ENCODE measurements around the gene RUFY1. TPM values are rescaled to one million over a fixed set of nuclear protein-coding genes. Genes with fewer than 3 reads are reported as not detected.

Gene RUFY1
- total and polyA plus RNA-seq, 4 experiments from 2014 or later = 13.3 to 61.5 (median 46.9) TPM

DNA sequence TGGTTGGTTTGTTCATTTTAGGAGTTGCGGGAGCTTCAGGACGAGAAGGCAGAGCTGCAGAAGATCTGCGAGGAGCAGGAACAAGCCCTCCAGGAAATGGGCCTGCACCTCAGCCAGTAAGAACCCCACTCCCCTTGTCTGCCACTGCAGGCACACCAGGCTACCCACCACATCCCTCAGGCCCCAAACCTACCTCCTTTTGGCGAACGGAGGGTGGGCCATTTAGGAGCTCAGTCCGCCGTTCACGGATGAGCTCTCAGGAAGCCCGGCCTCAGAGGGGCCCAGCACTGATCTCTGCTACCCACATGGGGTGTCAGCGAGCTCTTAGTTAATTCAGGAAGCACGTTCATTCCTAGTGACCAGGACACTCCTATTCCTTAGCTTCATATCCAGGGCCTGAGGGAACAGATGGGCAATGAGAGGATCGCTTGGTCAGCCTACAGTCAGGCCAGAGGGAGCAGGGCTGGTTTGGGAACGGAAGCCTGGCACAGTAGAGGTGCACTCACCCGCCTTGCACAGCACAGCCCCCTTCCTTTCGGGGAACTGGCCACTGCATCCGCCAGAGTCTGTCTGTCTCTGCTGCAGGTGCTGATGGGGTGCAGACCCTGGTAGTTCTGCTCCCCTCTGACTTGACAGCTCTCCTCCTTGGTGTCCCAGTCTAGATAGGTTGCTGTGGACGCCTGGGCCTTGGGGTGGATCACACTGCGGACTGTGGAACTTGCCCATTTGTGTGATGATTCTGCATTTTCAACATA, 51.7 kb downstream of the RUFY1 start:
- intact Hi-C loops (cut with micrococcal nuclease) = no loop called here
- ChIA-PET POLR2A (ENCODE audit: partially characterized antibody) (interaction anchor here (1.1 to 17.2 kb wide), 2 partner anchors 10 to 18 kb away, joined by 4 to 313 read pairs; partner anchors contain the start of gene HNRNPH1), CTCF (ENCODE audit: partially characterized antibody) (no interaction called here)
- DNase-seq = no peak
- Mint-ChIP-seq H3K4me3 (no peak overlapping the region), H3K36me3 (peaks cover 16 to 62% of the 10 kb centered on the region in 2 donors), H3K9me3 (peaks cover 0 to 5% (median 0%) of the 10 kb centered on the region in 8 donors), H3K27me3 (no peaks in the 10 kb centered on the region), H3K4me1 (peaks cover 0 to 8% (median under 1%) of the 10 kb centered on the region in 4 donors), H3K27ac (peak overlapping the region in 3 of 7 donors; percentile 54 to 79 (median 68))
- no peaks in the 10 kb centered on the region for H3K9me3 ChIP-seq (ENCODE audit: control insufficient read depth in 1 of 2, low read length in 2 of 2)
- peaks cover 2% of the 10 kb centered on the region for H3K4me1 ChIP-seq (ENCODE audit: insufficient read depth, low read length)
- no peak overlapping the region for H3K27ac ChIP-seq (ENCODE audit: low read depth, low read length)
- H3K27me3 ChIP-seq (ENCODE audit: insufficient read depth, low read length) = no peaks in the 10 kb centered on the region
- peaks cover 35% of the 10 kb centered on the region for H3K36me3 ChIP-seq (ENCODE audit: insufficient read depth, low read length)
- H3K4me3 ChIP-seq (ENCODE audit: low read length in 2 of 2) = no peak overlapping the region

GRCh38 chr5:179603308-179603707, 53.0 kb downstream of the RUFY1 start:
- H3K36me3 ChIP-seq (ENCODE audit: insufficient read depth, low read length) = peaks cover 39% of the 10 kb centered on the region
- H3K36me3 Mint-ChIP-seq = peaks cover 16 to 68% of the 10 kb centered on the region in 2 donors
- peak overlapping the region in 1 of 7 donors; percentile 60 for H3K27ac Mint-ChIP-seq
- peaks cover 0 to 5% (median 0%) of the 10 kb centered on the region in 8 donors for H3K9me3 Mint-ChIP-seq
- H3K4me3 Mint-ChIP-seq = no peak overlapping the region
- no peaks in the 10 kb centered on the region for H3K9me3 ChIP-seq (ENCODE audit: control insufficient read depth in 1 of 2, low read length in 2 of 2)
- H3K4me3 ChIP-seq (ENCODE audit: low read length in 2 of 2) = no peak overlapping the region
- no peaks in the 10 kb centered on the region for H3K27me3 ChIP-seq (ENCODE audit: insufficient read depth, low read length)
- CTCF ChIA-PET (ENCODE audit: partially characterized antibody) = no interaction called here
- H3K4me1 Mint-ChIP-seq = peaks cover 8 to 20% (median 9%) of the 10 kb centered on the region in 4 donors
- no peak overlapping the region for H3K27ac ChIP-seq (ENCODE audit: low read depth, low read length)
- DNase-seq = no peak
- POLR2A ChIA-PET (ENCODE audit: partially characterized antibody) = interaction anchor here (17.2 kb wide), 1 partner anchor 17 kb away, joined by 313 read pairs; the partner anchor contains the start of gene HNRNPH1
- H3K27me3 Mint-ChIP-seq = no peaks in the 10 kb centered on the region
- intact Hi-C loops (cut with micrococcal nuclease) = no loop called here
- H3K4me1 ChIP-seq (ENCODE audit: insufficient read depth, low read length) = peaks cover 15% of the 10 kb centered on the region

DNA sequence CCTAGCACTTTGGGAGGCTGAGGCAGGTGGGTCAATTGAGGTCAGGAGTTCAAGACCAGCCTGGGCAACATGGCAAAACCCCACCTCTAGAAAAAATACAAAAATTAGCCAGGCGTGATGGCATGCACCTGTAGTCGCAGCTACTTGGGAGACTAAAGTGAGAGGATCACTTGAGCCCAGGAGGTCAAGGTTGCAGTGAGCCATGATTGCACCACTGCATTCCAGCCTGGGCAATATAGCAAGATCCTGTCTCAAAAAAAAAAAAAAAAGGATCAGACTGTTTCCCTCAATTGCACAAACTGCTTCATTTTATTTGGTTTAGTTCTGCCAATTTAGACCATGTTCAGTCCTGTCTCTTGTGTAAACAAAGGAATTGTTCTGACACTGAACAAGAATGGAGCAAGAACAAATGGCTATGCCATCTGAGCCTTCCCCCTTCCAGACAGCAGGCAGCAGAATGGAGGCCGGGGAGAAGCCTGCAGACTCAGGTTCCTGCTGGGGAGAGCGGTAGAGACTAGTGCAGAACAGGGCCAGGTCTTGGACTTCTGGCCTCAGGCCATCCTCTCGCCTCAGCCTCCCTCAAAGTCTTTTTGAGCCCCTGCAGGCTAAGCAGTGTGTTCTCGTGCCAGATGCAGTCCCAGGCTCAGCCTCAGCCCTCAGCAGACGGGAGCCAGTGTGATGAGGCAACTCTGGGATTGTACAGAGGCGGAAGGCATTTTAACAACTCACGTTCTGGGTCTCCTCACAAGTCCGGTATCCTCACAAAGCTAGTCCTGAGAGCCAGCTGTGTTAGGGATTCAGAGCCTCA, 54.9 kb downstream of the RUFY1 start:
- Mint-ChIP-seq H3K4me1 (peaks cover 15 to 37% (median 23%) of the 10 kb centered on the region in 4 donors), H3K9me3 (peaks cover 0 to 11% (median 0%) of the 10 kb centered on the region in 8 donors), H3K36me3 (peaks cover 18 to 69% of the 10 kb centered on the region in 2 donors), H3K27me3 (no peaks in the 10 kb centered on the region), H3K27ac (peak overlapping the region in 3 of 7 donors; percentile 25 to 66 (median 41)), H3K4me3 (no peak overlapping the region)
- POLR2A ChIA-PET (ENCODE audit: partially characterized antibody) = interaction anchor here (17.2 kb wide), 1 partner anchor 15 kb away, joined by 313 read pairs; the partner anchor contains the start of gene HNRNPH1
- H3K27ac ChIP-seq (ENCODE audit: low read depth, low read length) = no peak overlapping the region
- H3K27me3 ChIP-seq (ENCODE audit: insufficient read depth, low read length) = no peaks in the 10 kb centered on the region
- H3K36me3 ChIP-seq (ENCODE audit: insufficient read depth, low read length) = peaks cover 38% of the 10 kb centered on the region
- peaks cover 34% of the 10 kb centered on the region for H3K4me1 ChIP-seq (ENCODE audit: insufficient read depth, low read length)
- H3K9me3 ChIP-seq (ENCODE audit: control insufficient read depth in 1 of 2, low read length in 2 of 2) = no peaks in the 10 kb centered on the region
- no peak overlapping the region for H3K4me3 ChIP-seq (ENCODE audit: low read length in 2 of 2)
- intact Hi-C loops (cut with micrococcal nuclease) = no loop called here
- DNase-seq = no peak
- CTCF ChIA-PET (ENCODE audit: partially characterized antibody) = no interaction called here

- Mint-ChIP-seq H3K36me3 (peaks cover 27 to 73% of the 10 kb centered on the region in 2 donors), H3K4me3 (no peak overlapping the region)
Observed at GRCh38 chr5:179606071-179606909, 55.9 kb downstream of the RUFY1 start.

GRCh38 chr5:179606910-179607159, 56.5 kb downstream of the RUFY1 start:
- Histone ChIP-seq H3K4me1 (ENCODE audit: insufficient read depth, low read length) (peaks cover 45% of the 10 kb centered on the region), H3K4me3 (ENCODE audit: low read length in 2 of 2) (no peak overlapping the region), H3K27me3 (ENCODE audit: insufficient read depth, low read length) (no peaks in the 10 kb centered on the region), H3K9me3 (ENCODE audit: control insufficient read depth in 1 of 2, low read length in 2 of 2) (no peaks in the 10 kb centered on the region), H3K36me3 (ENCODE audit: insufficient read depth, low read length) (peaks cover 53% of the 10 kb centered on the region), H3K27ac (ENCODE audit: low read depth, low read length) (no peak overlapping the region)
- Mint-ChIP-seq H3K9me3 (peaks cover 0 to 11% (median 0%) of the 10 kb centered on the region in 8 donors), H3K27me3 (no peaks in the 10 kb centered on the region), H3K36me3 (peaks cover 31 to 74% of the 10 kb centered on the region in 2 donors), H3K4me1 (peaks cover 22 to 50% (median 34%) of the 10 kb centered on the region in 4 donors), H3K27ac (peak overlapping the region in 4 of 7 donors; percentile 35 to 77 (median 44)), H3K4me3 (no peak overlapping the region)
- ChIA-PET CTCF (ENCODE audit: partially characterized antibody) (interaction anchor here (0.6 to 8.9 kb wide), 3 partner anchors 15 to 1448 kb away, joined by 3 to 63 read pairs (median 3); partner anchors contain the start of gene HNRNPH1), POLR2A (ENCODE audit: partially characterized antibody) (interaction anchor here (0.6 to 17.2 kb wide), 2 partner anchors 13 to 683 kb away, joined by 3 to 313 read pairs; partner anchors contain the start of gene HNRNPH1)
- no peak for DNase-seq
- intact Hi-C loops (cut with micrococcal nuclease) = no loop called here

More at GRCh38 chr5:179606071-179606909, 55.9 kb downstream of the RUFY1 start:
- ChIA-PET CTCF (ENCODE audit: partially characterized antibody) (interaction anchor here (1.6 to 8.9 kb wide), 2 partner anchors 16 to 157 kb away, joined by 3 to 63 read pairs; partner anchors contain the start of gene HNRNPH1), POLR2A (ENCODE audit: partially characterized antibody) (interaction anchor here (17.2 kb wide), 1 partner anchor 14 kb away, joined by 313 read pairs; the partner anchor contains the start of gene HNRNPH1)
- intact Hi-C loops (cut with micrococcal nuclease) = no loop called here
- DNase-seq = no peak
- Histone ChIP-seq H3K27me3 (ENCODE audit: insufficient read depth, low read length) (no peaks in the 10 kb centered on the region), H3K9me3 (ENCODE audit: control insufficient read depth in 1 of 2, low read length in 2 of 2) (no peaks in the 10 kb centered on the region), H3K27ac (ENCODE audit: low read depth, low read length) (no peak overlapping the region), H3K4me1 (ENCODE audit: insufficient read depth, low read length) (peaks cover 40% of the 10 kb centered on the region), H3K4me3 (ENCODE audit: low read length in 2 of 2) (no peak overlapping the region), H3K36me3 (ENCODE audit: insufficient read depth, low read length) (peaks cover 48% of the 10 kb centered on the region)
- Mint-ChIP-seq H3K4me1 (peaks cover 19 to 47% (median 31%) of the 10 kb centered on the region in 4 donors), H3K27ac (peak overlapping the region in 3 of 7 donors; percentile 23 to 35 (median 29)), H3K27me3 (no peaks in the 10 kb centered on the region), H3K9me3 (peaks cover 0 to 11% (median 0%) of the 10 kb centered on the region in 8 donors)

- DNase-seq = no peak
- peaks cover 51% of the 10 kb centered on the region for H3K36me3 ChIP-seq (ENCODE audit: insufficient read depth, low read length)
- no peak overlapping the region for H3K4me3 ChIP-seq (ENCODE audit: low read length in 2 of 2)
- peaks cover 46% of the 10 kb centered on the region for H3K4me1 ChIP-seq (ENCODE audit: insufficient read depth, low read length)
- no peaks in the 10 kb centered on the region for H3K27me3 Mint-ChIP-seq
- intact Hi-C loops (cut with micrococcal nuclease) = no loop called here
- H3K4me3 Mint-ChIP-seq = peak overlapping the region in 3 of 8 donors; percentile 25 to 39 (median 34)
- H3K27me3 ChIP-seq (ENCODE audit: insufficient read depth, low read length) = no peaks in the 10 kb centered on the region
- peaks cover 0 to 11% (median 0%) of the 10 kb centered on the region in 8 donors for H3K9me3 Mint-ChIP-seq
- peaks cover 24 to 53% (median 37%) of the 10 kb centered on the region in 4 donors for H3K4me1 Mint-ChIP-seq
- H3K36me3 Mint-ChIP-seq = peaks cover 33 to 72% of the 10 kb centered on the region in 2 donors
- H3K9me3 ChIP-seq (ENCODE audit: control insufficient read depth in 1 of 2, low read length in 2 of 2) = no peaks in the 10 kb centered on the region
- CTCF ChIA-PET (ENCODE audit: partially characterized antibody) = interaction anchor here (0.6 to 8.9 kb wide), 3 partner anchors 15 to 1449 kb away, joined by 3 to 63 read pairs (median 3); partner anchors contain the start of gene HNRNPH1
- POLR2A ChIA-PET (ENCODE audit: partially characterized antibody) = interaction anchor here (0.6 to 17.2 kb wide), 5 partner anchors 13 to 682 kb away, joined by 3 to 313 read pairs (median 5); partner anchors contain the start of genes HNRNPH1 and RUFY1
- H3K27ac Mint-ChIP-seq = peak overlapping the region; percentile 22 to 100 (median 69)
- H3K27ac ChIP-seq (ENCODE audit: low read depth, low read length) = no peak overlapping the region
Observed at GRCh38 chr5:179607160-179607931, 57.0 kb downstream of the RUFY1 start.
